ENCODE data around the gene RIOK2. TPM values are rescaled to one million over a fixed set of nuclear protein-coding genes. Genes with fewer than 3 reads are reported as not detected.

The RIOK2 gene
- total RNA-seq, 4 donors from 2014 or later: 11.0 to 19.2 (median 15.9) TPM

GRCh38 chr5:97125125-97125683, 57.8 kb downstream of the RIOK2 start:
- intact Hi-C loops (cut with DNase I): no loop called here
- Histone ChIP-seq H3K36me3 (no peaks in the 10 kb centered on the region), H3K27me3 (no peaks in the 10 kb centered on the region), H3K27ac (no peak overlapping the region), H3K4me3 (replicated peaks in 1 of 3) (no peak overlapping the region), H3K4me1 (no peaks in the 10 kb centered on the region), H3K9me3 (no peaks in the 10 kb centered on the region)
- no peak for TF ChIP-seq POLR2A (IDR thresholded peaks at IDR 0.05)
- WGBS, 2 donors: 79 to 84% methylated on average over 3 of the region's 3 CpGs
- DNase-seq: no peak

GRCh38 chr5:97124335-97124734, 58.7 kb downstream of the RIOK2 start:
- Histone ChIP-seq H3K27ac (no peak overlapping the region), H3K4me1 (no peaks in the 10 kb centered on the region), H3K36me3 (no peaks in the 10 kb centered on the region), H3K4me3 (replicated peaks in 1 of 3) (no peak overlapping the region), H3K9me3 (no peaks in the 10 kb centered on the region), H3K27me3 (no peaks in the 10 kb centered on the region)
- TF ChIP-seq POLR2A (IDR thresholded peaks at IDR 0.05): no peak
- no peak for TF ChIP-seq CTCF (IDR thresholded peaks at IDR 0.05)
- intact Hi-C loops (cut with DNase I): no loop called here
- 79 to 87% methylated on average over 2 of the region's 2 CpGs for WGBS, 2 donors
- no peak for DNase-seq

- Histone ChIP-seq H3K36me3 (no peaks in the 10 kb centered on the region), H3K9me3 (no peaks in the 10 kb centered on the region), H3K27me3 (no peaks in the 10 kb centered on the region), H3K4me1 (no peaks in the 10 kb centered on the region), H3K27ac (no peak overlapping the region), H3K4me3 (replicated peaks in 1 of 3) (no peak overlapping the region)
- intact Hi-C loops (cut with DNase I): no loop called here
- DNase-seq: no peak
- TF ChIP-seq CTCF (IDR thresholded peaks at IDR 0.05) (no peak), POLR2A (IDR thresholded peaks at IDR 0.05) (no peak)
- WGBS, 2 donors: 81 to 84% methylated on average over 5 of the region's 5 CpGs
These were observed 61.2 kb downstream of the RIOK2 start for GRCh38 chr5:97121848-97122247.

- Histone ChIP-seq H3K27me3 (no peaks in the 10 kb centered on the region), H3K4me3 (replicated peaks in 1 of 3) (no peak overlapping the region), H3K27ac (no peak overlapping the region), H3K9me3 (no peaks in the 10 kb centered on the region), H3K36me3 (no peaks in the 10 kb centered on the region), H3K4me1 (no peaks in the 10 kb centered on the region)
- intact Hi-C loops (cut with DNase I): no loop called here
- WGBS, 2 donors: 49 to 79% methylated on average over 2 of the region's 2 CpGs
- DNase-seq: no peak
- TF ChIP-seq CTCF (IDR thresholded peaks at IDR 0.05) (no peak), POLR2A (IDR thresholded peaks at IDR 0.05) (no peak)
These were observed 62.9 kb downstream of the RIOK2 start for GRCh38 chr5:97120195-97120594.

- no peaks in the 10 kb centered on the region for H3K4me1 ChIP-seq
- DNase-seq: no peak
- H3K4me3 ChIP-seq (replicated peaks in 1 of 3): no peak overlapping the region
- no peaks in the 10 kb centered on the region for H3K27me3 ChIP-seq
- intact Hi-C loops (cut with DNase I): no loop called here
- H3K36me3 ChIP-seq: no peaks in the 10 kb centered on the region
- no peak overlapping the region for H3K27ac ChIP-seq
- TF ChIP-seq CTCF (IDR thresholded peaks at IDR 0.05) (no peak), POLR2A (IDR thresholded peaks at IDR 0.05) (no peak)
- no peaks in the 10 kb centered on the region for H3K9me3 ChIP-seq
- WGBS, 2 donors: 90 to 94% methylated on average over 2 of the region's 2 CpGs
These were observed 64.0 kb downstream of the RIOK2 start for GRCh38 chr5:97119007-97119390.
